Calu3 (cell line): Measurements from ENCODE around the gene MAN2A2. TPM values are rescaled to one million over a fixed set of nuclear protein-coding genes. Genes with fewer than 3 reads are reported as not detected.

Experiments
- BruUV-seq: library from RNA; stranded (reverse); fragments of 400-500 nt; replicated peaks from 2 replicates; lab custom pipeline; 2021; lab: Mats Ljungman, UMichigan
- CTCF ChIA-PET: fragments of 300-600 bp; sonication (Branson Sonifier 250); formaldehyde crosslinking; loops from one replicate; lab custom pipeline; 2022; ENCODE audit warnings: antibody characterized with exemption; lab: Charles Lee
- DNase-seq: peaks from one replicate; pipeline ENCODE4 v3.0.0; 2022
- H3K27ac Mint-ChIP-seq: one replicate; pipeline ENCODE4 v1.8.0; 2022; ENCODE audit warnings: mixed read lengths; ENCODE audit not compliant: unreplicated experiment
- H3K27me3 Mint-ChIP-seq: one replicate; pipeline ENCODE4 v1.8.0; 2022; ENCODE audit warnings: mixed read lengths; ENCODE audit not compliant: unreplicated experiment
- H3K36me3 Mint-ChIP-seq: one replicate; pipeline ENCODE4 v1.8.0; 2022; ENCODE audit warnings: mild to moderate bottlenecking, moderate library complexity, mixed read lengths; ENCODE audit not compliant: insufficient read depth, unreplicated experiment
- H3K4me1 Mint-ChIP-seq: one replicate; pipeline ENCODE4 v1.8.0; 2022; ENCODE audit warnings: mild to moderate bottlenecking, low read depth, mixed read lengths; ENCODE audit not compliant: unreplicated experiment
- H3K4me3 Mint-ChIP-seq: one replicate; pipeline ENCODE4 v1.8.0; 2022; ENCODE audit warnings: mild to moderate bottlenecking, low read depth, moderate library complexity, mixed read lengths; ENCODE audit not compliant: unreplicated experiment
- H3K9me3 Mint-ChIP-seq: one replicate; pipeline ENCODE4 v1.8.0; 2022; ENCODE audit warnings: low read depth, mixed read lengths; ENCODE audit not compliant: unreplicated experiment
- intact Hi-C: fragments of 100-400 bp; cut with micrococcal nuclease; formaldehyde crosslinking; loops from one replicate; pipeline ENCODE4 v1.10.0; 2022; ENCODE audit not compliant: unreplicated experiment
- total RNA-seq: library from RNA; stranded (reverse); gene quantifications from 2 replicates; pipeline ENCODE4 v1.2.3, GENCODE V29; 2022
- TF ChIP-seq, protein P1 (sequence below): fragments of 200-600 bp; IDR thresholded peaks from one replicate; pipeline ENCODE4 v1.8.0; 2022; ENCODE audit warnings: antibody characterized with exemption; ENCODE audit not compliant: unreplicated experiment

The MAN2A2 gene
- total RNA-seq, 1 experiment from 2014 or later = 58.5 TPM

GRCh38 chr15:90916461-90916860 lies 13.4 kb downstream of the MAN2A2 start:
- CTCF ChIA-PET = no interaction called here
- no peaks in the 10 kb centered on the region for H3K9me3 Mint-ChIP-seq
- no peak for DNase-seq
- no peak overlapping the region for H3K4me3 Mint-ChIP-seq
- TF ChIP-seq, protein P1, sequence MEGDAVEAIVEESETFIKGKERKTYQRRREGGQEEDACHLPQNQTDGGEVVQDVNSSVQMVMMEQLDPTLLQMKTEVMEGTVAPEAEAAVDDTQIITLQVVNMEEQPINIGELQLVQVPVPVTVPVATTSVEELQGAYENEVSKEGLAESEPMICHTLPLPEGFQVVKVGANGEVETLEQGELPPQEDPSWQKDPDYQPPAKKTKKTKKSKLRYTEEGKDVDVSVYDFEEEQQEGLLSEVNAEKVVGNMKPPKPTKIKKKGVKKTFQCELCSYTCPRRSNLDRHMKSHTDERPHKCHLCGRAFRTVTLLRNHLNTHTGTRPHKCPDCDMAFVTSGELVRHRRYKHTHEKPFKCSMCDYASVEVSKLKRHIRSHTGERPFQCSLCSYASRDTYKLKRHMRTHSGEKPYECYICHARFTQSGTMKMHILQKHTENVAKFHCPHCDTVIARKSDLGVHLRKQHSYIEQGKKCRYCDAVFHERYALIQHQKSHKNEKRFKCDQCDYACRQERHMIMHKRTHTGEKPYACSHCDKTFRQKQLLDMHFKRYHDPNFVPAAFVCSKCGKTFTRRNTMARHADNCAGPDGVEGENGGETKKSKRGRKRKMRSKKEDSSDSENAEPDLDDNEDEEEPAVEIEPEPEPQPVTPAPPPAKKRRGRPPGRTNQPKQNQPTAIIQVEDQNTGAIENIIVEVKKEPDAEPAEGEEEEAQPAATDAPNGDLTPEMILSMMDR = no peak
- no TSS peak for BruUV-seq
- H3K27ac Mint-ChIP-seq = no peak overlapping the region
- H3K4me1 Mint-ChIP-seq = no peaks in the 10 kb centered on the region
- no peaks in the 10 kb centered on the region for H3K27me3 Mint-ChIP-seq
- peaks cover 6% of the 10 kb centered on the region for H3K36me3 Mint-ChIP-seq
- intact Hi-C loops = no loop called here

DNA sequence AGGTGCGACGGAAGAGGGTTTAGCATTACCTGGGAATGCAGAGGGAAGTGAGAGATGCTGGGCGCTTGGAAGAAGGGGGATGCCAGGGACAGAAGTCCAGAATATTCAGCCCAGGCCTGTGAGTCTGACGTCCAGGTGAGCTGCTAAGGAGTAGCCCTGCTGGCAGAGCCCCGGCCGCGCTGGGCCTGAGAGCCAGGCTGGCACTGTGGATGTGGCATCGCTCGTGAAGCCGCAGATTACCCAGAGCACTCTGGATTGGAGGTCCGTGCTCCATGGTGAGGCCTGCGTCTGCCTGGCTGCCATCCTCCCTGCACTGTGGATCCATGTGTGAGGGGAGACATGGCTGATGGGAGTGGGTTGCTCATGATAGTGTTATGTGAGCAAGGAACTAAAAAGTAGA lies 14.5 kb downstream of the MAN2A2 start:
- TF ChIP-seq, protein P1 = no peak
- H3K36me3 Mint-ChIP-seq = peaks cover 6% of the 10 kb centered on the region
- no peak overlapping the region for H3K27ac Mint-ChIP-seq
- intact Hi-C loops = no loop called here
- H3K9me3 Mint-ChIP-seq = no peaks in the 10 kb centered on the region
- BruUV-seq = no TSS peak
- H3K4me1 Mint-ChIP-seq = no peaks in the 10 kb centered on the region
- H3K27me3 Mint-ChIP-seq = no peaks in the 10 kb centered on the region
- DNase-seq = no peak
- CTCF ChIA-PET = no interaction called here
- no peak overlapping the region for H3K4me3 Mint-ChIP-seq

- Mint-ChIP-seq H3K9me3 (no peaks in the 10 kb centered on the region), H3K4me3 (no peak overlapping the region), H3K27ac (no peak overlapping the region), H3K27me3 (no peaks in the 10 kb centered on the region), H3K36me3 (no peaks in the 10 kb centered on the region), H3K4me1 (no peaks in the 10 kb centered on the region)
- intact Hi-C loops = no loop called here
- no TSS peak for BruUV-seq
- TF ChIP-seq, protein P1 = no peak
- DNase-seq = no peak
- CTCF ChIA-PET = interaction anchor here (0.6 kb wide), 1 partner anchor 75 kb away, joined by 3 read pairs; no protein-coding TSS in a partner anchor
Measured at GRCh38 chr15:90918034-90918788, 15.1 kb downstream of the MAN2A2 start.

- no TSS peak for BruUV-seq
- TF ChIP-seq, protein P1 = no peak
- CTCF ChIA-PET = interaction anchor here (0.6 kb wide), 1 partner anchor 75 kb away, joined by 3 read pairs; no protein-coding TSS in a partner anchor
- no peak for DNase-seq
- H3K4me1 Mint-ChIP-seq = no peaks in the 10 kb centered on the region
- H3K9me3 Mint-ChIP-seq = no peaks in the 10 kb centered on the region
- no peaks in the 10 kb centered on the region for H3K27me3 Mint-ChIP-seq
- no peak overlapping the region for H3K4me3 Mint-ChIP-seq
- intact Hi-C loops = no loop called here
- H3K36me3 Mint-ChIP-seq = no peaks in the 10 kb centered on the region
- no peak overlapping the region for H3K27ac Mint-ChIP-seq
Measured at GRCh38 chr15:90918835-90919234, 15.7 kb downstream of the MAN2A2 start.
